ENCODE data around the gene BDH1.

Gene BDH1

DNA sequence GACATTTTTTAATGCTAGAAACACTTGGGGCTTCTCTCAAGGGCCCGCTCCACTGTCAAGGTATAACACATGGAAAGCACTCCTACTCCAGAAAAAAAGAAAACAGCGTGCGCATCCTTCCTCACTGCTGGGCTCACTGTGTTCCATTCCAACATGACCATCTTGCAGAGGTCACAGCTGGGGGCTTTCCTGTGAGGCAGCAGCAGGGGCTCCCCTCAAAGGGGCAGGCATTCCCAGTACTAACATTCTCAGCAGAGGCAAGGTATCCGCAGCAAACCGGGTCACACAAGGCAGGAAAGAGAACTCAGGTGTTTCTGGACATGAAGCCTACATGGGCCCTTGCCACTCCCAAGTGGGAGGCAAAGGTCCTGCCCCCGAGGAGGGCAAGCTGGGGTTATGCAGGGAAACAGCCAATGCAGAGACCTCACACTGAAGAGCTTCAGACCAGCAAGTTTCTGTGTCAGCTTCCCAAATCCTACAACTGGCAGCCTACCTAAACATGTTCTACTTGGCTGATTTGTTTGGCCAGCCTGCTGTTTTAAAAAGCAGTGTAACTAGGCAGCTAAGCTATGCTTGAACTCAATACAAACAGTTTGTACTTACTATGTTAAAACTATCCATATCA, 6.4 kb downstream of the BDH1 start:
- no peak for FAIRE-seq
- no peak for DNase-seq (ENCODE audit: low spot score)

DNA sequence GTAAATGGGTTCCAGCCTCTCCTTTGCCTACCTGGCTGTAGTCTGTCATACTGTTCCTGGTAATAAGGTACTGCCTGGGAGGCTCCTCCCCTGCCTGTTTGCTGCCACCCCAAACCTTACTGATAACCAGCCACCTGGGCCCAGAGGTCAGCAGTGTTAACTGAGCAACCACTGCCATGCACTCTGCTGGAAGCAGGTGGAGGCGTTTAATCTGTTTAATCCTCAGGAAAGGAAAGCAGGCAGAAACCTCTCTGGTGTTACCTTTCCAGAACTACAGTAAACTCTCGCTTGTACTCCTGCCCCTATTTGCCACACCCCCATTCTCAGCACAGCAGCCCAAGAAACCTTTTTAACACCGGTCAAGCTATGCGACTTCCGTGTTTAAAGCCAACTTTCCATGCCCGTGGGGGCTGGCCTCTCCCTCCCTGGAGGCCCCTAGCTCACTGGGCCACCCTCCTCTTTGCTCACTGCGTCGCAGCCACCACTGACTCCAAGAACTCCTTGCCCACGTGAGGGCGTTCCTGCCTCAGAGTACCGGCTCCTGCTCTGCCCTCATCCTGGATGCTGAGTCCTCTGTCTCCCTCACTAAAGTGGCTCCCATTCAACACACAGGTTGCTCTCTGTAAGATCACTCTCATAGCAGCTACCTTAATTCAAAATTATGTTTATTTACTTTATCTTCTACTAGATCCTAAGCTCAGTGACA, 8.3 kb downstream of the BDH1 start:
- no peak for FAIRE-seq
- DNase-seq (ENCODE audit: low spot score), result no peak

DNA sequence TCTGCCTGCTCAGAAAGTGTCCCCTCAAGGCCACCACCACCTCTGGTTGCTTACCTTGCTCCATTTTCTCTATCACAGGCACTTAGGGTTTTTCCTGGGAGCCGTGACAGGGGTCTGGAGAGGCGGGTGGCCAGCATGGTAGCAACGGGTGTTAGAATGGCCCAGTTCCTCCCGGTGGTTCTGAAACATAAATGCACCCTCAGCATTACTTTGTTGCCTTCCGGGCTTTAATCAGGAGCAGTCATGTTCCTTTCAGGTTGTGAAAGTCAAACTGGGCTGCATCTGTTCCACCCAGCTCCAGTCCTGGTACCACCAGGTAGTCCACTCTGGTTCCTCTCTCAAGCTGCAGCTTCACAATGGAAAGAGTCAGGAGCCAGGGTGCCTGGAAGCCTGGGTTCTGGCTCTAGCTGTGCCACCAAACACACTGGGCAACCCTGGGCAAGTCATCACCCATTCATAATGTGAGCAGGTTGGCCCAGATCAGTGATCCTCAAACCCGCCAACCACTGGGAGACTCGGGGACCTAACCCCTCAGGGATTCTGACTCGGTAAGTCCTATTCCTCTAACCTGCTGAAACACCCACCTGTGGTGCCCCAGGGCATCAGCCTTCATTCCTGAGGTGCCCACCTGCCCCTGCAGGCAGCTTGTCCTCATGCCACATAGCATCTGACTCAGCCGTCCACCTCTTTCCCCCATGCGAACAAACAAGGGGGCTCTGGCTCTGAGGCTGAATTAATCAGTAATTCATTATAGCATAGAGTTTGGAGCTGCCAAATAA, 9.3 kb downstream of the BDH1 start:
- DNase-seq (ENCODE audit: low spot score) (no peak), FAIRE-seq (no peak)

DNA sequence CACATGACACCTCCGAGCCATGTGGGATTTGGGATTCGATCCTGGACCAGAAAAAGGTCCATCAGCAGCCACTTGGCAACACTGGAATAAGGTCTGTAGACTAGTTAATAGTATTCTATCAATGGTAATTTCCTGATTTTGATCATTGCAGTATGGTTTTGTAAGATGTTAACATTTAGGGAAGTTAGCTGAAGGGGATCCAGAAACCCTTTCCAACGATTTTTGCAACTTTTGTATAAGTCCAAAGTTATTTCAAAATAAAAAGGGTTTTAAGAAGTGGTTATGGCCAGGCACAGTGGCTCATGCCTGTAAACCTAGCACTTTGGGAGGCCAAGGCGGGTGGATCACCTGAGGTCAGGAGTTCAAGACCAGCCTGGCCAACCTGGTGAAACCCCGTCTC, 10.2 kb downstream of the BDH1 start:
- no peak for FAIRE-seq
- no peak for DNase-seq (ENCODE audit: low spot score)

DNA sequence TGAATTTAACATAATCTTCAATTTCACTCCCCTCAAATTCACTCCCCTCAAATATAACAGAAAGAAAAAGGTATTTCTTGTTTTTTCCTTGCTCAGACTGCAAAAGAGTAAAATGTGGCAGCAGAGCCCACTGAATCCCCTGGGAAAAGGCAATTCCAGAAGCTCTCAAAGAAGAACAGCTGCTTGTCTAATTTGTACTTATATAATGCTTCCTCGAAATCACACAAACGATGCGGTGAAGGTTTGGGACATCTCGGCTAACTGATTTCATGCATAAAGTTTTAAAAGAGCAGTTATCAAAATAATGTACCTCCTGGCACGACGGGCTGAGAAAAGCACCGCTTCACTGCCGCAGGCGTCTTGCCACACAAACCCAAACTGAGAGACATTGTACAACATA, 10.7 kb downstream of the BDH1 start:
- FAIRE-seq, result no peak
- no peak for DNase-seq (ENCODE audit: low spot score)

DNA sequence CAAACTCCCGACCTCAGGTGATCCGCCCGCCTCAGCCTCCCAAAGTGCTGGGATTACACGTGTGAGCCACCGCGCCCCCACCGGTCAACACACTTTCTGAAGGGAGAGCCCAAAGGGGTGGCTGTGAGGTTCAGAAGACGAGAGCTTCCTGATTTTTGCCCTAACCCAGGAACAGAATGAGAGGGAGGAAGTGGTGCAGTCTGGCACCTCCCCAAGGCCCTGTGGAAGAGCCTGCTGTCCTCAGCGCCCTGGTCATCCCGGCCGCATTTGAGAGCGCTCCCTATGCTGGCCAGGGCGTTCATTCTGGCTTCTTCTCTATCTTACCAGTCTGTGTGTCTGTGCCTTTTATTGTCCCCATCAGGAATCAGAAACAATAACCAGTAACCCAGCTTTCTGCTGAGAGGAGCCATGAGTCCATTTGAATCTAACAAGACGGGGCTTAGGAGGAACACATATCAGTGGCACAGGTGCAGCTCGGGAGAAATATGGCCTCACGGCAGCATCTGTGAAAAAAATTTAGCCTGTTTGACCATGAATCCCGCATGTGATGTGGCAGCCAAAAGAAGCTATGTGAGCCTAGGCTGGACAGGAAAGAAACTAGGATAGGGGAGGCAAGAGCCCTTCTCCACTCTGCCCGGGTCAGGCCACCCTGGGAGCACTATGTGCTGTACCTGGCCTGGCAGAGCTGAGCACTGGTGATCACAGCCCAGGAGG, 12.9 kb downstream of the BDH1 start:
- FAIRE-seq, result no peak
- DNase-seq (ENCODE audit: low spot score), result no peak

DNA sequence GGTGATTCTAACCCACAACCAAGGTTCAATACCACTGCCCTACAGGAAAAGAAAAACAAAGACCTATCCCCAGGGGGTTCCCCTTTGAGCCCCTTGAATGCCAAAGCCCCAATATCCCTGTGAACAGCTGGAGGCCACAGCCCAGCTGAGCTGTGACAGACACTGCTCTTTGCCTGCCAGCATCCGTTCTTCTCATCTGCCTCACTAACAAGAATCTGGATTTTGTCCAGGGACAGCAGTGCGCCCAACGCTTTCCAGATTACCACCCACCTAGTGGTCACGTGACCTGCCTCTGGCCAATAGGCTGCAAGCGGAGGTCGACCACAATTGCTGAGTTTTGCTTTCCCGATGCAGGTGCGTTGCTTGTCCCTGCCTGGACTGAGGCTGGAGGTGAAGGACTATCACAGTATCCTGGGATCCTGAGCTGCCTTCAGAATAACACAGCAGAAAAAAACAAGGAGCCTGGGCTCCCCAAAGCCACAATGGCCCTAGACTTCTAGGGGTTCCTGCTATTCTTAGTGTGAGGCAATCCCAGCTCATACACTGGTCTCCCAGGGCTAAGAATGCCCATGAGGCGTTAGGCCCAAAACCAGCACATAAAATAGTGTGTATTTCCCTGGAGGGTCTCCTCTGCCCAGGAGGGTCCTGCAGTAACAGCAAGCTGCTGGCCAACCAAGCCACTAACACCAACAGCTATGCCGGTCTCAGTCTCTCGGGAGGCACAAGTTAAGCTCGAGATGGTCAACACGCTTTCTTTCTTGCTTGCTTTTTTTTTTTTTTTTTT, 13.8 kb downstream of the BDH1 start:
- DNase-seq (ENCODE audit: low spot score) (no peak), FAIRE-seq (no peak)

DNA sequence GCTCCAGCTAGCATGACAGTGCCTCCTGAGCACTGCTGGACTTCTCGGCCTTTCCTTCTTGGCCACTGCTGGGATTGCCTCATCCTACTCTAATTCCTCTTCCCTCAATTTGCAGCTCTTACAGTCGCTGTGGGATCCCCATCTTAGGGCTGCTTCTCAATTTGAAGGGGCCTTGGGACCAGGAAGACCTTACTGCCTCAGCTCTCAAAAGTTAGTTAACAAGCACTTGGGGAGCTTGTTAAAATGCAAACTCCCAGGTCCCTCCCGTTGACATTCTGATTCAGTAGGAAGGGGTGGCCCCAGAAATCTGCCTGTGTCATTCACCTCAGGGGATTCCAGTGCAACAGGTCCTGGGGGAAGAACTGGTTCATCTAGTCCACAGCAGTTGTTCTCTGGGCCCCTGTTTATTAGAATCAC, 14.8 kb downstream of the BDH1 start:
- no peak for FAIRE-seq
- DNase-seq (ENCODE audit: low spot score), result no peak

DNA sequence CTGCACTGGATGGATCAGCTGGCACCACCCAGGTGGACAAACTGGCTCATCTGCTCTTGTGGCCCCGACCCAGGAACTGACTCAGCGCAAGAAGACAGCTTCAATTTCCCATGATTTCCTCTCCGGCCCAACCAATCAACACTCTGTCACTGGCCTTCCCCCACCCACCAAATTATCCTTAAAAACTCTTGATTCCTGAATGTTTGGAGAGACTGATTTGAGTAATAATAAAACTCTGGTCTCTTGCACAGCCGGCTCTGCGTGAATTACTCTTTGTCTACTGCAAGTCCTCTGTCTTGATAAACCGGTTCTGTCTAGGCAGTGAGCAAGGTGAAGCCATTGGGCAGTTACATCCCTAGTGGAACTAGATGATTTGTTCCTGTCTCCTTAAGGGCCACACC, 16.1 kb downstream of the BDH1 start:
- FAIRE-seq, result no peak

DNA sequence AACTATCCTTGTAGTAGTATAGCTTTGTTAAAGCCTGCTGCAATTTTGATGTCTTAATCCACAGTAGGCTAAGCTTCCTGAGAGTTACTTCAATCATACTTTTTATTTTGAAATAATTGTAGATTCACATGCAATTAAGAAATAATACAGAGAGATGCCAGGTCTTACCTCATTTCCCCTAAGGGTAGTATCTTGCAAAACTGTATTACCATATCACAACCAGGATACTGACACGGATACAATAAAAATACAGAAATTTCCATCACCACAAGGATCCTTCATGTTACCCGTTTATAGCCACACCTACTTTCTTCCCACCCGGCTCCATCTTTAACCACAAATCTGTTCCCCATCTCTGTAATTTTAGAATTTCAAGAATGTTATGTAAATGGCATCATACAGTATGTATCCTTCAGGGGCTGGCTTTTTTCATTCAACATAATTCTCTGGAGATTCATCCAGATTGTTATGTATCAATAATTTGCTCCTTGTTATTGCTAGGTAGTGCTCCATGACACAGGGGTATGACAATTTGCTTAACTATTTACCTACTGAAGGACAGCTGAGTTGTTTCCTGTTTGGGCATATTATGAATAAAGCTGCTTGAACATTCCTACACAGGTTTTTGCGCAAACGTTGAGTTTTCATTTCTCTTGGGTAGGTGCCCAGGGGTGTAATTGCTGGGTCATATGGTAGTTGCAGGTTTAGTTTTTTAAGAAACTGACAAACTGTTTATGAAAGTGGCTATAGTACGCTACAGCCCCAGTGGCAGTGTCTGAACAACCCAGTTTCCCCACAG, 21.6 kb downstream of the BDH1 start:
- no peak for FAIRE-seq
- no peak for DNase-seq (ENCODE audit: low spot score)

More for the DNA sequence above, 16.1 kb downstream of the BDH1 start:
- no peak for DNase-seq (ENCODE audit: low spot score)

DNA sequence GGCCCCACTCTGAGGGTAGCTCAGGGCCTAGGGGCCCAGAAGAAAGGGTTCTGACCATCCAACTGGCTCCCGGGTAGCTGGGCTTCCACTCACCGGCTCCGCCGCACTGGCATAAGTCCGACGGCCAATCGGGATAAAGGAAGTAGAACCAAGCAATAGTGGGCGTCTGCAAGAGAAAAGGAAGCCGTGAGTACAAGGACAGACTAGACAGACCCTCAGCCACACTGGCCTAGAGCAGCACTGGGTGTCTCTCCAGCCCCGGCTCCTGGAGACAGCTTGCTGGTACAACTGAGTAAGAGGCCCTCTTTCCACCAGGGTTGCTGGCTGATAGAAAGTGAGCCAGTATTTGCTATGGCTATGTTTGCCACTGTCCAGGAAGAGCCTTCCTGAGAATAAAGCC, 22.4 kb downstream of the BDH1 start:
- FAIRE-seq (no peak), DNase-seq (ENCODE audit: low spot score) (no peak)

DNA sequence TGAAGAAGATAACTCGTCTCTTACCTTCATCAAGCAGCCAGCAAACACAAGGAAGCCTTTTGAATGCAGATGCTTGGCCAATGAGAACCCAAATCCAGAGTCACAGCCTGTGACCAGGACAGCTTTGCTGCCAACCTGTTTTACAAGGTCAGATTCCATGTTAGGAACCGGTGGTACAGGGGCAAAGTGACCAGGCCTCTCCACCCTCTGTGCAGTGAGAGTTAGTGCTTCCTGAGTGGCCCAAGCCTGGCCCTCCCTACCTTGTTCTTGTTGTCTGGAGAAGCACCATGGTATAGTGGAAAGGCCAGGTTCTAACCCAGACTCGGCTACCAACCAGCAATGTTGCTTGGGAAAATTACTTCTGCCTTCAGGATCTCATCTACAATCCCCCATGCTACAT, 23.4 kb downstream of the BDH1 start:
- no peak for FAIRE-seq
- no peak for DNase-seq (ENCODE audit: low spot score)

DNA sequence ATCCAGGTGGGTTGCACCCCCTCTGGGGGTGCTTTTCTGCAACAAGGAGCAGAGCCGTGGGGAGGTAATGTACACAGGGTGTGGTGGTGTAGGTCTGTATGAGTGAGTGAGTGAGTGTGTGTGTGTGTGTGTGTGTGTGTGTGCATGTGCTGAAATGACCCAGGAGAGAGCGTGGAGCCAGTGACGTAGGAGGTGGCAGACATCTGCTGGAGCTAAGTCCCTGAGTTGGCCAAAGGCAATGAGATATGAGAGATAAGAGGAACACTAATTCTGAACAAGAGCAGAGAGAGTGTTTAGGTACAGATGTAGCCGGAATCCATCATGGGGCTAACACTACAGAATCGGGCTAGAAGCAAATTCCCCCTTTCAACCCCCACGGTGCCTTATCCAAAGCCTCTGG, 27.6 kb downstream of the BDH1 start:
- DNase-seq (ENCODE audit: low spot score) (no peak), FAIRE-seq (no peak)

DNA sequence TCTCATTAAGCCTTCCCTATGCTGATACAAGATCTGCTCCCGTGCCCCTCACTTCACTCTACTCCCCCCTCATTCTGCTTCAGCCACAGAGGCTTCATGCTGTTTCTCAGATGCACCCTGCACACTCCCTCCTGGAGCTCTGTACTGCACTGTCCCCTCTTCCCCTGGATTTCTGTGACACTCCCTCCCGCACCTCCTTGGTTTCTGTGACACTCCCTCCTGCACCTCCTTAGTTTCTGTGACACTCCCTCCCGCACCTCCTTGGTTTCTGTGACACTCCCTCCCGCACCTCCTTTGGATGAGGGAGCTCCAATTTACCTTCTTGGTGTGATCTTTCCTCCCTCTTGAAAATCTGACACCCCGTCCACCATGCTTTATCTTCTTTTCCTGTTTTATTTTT, 28.2 kb downstream of the BDH1 start:
- FAIRE-seq (no peak), DNase-seq (ENCODE audit: low spot score) (no peak)

DNA sequence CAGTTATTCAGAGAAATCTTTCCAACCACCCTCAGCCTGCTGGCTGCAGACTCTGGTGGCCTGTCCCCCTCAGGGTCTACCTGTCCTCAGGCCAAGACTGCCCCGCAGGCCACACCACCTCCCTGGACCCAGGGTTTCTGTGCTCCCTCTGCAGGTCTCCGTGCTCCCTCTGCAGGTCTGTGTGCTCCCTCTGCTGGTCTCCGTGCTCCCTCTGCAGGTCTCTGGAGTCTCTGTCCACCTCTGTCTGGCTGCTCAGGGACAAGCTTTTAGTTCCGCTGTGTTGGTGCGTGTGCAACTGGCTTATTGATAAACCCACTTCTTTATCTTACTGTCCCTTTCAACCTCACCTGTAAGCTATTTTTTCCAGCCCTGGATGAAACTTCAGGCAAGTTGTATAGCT, 30.1 kb downstream of the BDH1 start:
- FAIRE-seq (no peak), DNase-seq (ENCODE audit: low spot score) (no peak)

DNA sequence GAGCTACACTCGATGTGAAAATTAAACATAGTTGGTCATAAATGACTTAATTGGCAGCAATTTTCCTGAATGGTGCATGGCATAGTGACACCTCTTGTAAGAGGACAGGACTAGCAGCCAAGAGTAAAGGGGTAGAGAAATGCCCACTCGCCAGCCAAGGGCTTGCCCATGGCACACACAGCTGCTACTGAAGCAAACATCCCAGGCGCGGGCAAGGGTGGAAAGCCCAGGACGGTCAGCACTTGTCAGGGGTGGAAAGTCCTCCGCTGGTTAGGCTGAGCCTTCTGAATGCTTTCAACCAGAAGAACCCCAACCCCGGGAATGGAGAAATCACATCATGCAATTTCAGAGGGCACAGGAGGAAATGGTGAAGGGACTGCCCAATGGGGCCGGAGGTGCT, 31.6 kb downstream of the BDH1 start:
- no peak for FAIRE-seq
- no peak for DNase-seq (ENCODE audit: low spot score)

DNA sequence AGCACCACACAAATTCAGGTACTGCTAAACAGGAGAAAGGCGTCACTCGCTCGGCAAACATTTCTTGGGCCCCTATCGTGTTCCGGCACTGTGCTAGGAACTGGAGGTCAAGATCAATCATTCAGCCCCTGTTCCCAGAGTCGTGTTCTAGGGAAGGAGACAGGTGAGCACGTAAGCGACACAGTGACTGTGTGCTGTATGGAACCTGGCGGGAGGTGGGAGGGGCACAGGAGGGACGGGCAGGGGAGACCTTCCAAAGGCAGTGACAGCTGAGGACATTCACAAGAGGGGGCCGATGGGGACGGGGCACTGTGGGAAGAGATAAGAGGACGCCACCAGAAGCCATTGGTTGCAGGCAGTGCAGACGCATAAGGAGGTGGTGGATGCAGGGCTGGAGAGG, 32.2 kb downstream of the BDH1 start:
- FAIRE-seq (no peak), DNase-seq (ENCODE audit: low spot score) (no peak)

DNA sequence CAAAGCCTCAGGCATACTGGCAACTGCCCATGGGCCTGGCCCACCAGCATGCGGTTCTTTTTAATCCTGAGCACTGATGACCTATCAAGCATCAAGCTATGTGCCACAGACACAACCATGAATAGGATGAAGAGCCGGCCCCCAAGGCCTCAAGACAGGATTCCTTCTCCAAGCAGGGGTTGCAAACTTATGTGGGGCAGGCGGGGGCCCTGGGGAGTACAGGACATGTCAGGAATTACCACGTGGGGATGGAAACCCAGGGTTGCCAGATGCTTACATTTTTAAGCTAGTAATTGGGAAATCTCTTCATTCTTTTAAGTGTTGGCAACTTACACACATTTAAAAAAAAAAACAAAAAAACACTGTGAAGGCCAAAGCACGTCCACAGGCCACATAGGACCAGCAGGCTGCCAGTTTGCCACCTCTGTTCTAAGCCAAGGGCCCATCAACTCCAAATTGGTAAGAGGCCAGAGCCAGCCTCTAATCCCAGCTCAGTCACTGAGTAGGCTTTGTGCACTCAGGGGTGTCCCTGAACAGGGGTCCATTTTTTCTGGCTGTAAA, 32.8 kb downstream of the BDH1 start:
- DNase-seq (ENCODE audit: low spot score) (no peak), FAIRE-seq (no peak)

DNA sequence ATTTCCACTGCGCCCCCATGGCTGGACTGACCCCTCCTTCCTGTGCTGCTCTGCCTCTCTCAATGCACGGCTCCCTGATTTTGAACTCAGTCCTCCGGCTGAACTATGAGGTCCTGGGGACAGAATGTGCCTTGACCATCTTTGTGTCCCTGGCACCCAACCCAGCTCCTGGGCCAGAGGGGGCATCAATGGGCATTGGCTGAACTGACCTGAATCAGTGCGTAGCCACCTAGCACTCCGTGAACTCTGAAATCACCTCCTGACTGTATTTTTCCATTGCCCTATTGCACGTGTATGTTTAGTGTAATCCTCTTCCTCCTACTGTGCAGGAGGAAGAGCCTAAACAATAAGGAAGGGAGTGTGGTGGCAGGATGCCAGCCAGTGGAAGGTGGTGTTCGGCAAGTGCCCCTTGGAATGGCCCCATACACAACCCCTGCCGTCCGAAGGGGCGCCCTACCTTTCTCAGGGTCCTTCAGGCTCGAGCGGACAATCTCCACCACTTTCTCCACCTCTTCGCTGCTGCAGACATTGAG, 33.5 kb downstream of the BDH1 start:
- DNase-seq (ENCODE audit: low spot score), result no peak
- FAIRE-seq, result no peak

Measured in RCC 7860 (cell line).